H9 (cell line): ENCODE data around the gene ZNHIT3. TPM values are rescaled to one million over a fixed set of nuclear protein-coding genes. Genes with fewer than 3 reads are reported as not detected.

Experiments
- DNase-seq: peaks from one replicate; pipeline ENCODE4 v3.0.0-alpha.2; 2017
- H2AFZ ChIP-seq: one replicate; pipeline ENCODE4 v1.6.1; 2013; ENCODE audit warnings: mild to moderate bottlenecking, low read length, control low read depth, moderate library complexity
- H2AK5ac ChIP-seq: 2 replicates; pipeline ENCODE4 v1.6.1; 2013; ENCODE audit warnings: low read length, control low read depth, mixed read lengths; ENCODE audit not compliant: insufficient read length
- H2BK120ac ChIP-seq: one replicate; pipeline ENCODE4 v1.6.1; 2013; ENCODE audit warnings: low read depth, mild to moderate bottlenecking, low read length, control low read depth, inconsistent platforms; ENCODE audit not compliant: poor library complexity, severe bottlenecking
- H2BK12ac ChIP-seq: 2 replicates; pipeline ENCODE4 v1.6.1; 2013; ENCODE audit warnings: low read length, control low read depth, mixed read lengths, low read depth; ENCODE audit not compliant: insufficient read length
- H2BK15ac ChIP-seq: 2 replicates; pipeline ENCODE4 v1.6.1; 2013; ENCODE audit warnings: low read depth, low read length, control low read depth
- H2BK20ac ChIP-seq: one replicate; pipeline ENCODE4 v1.6.1; 2013; ENCODE audit warnings: low read depth, mild to moderate bottlenecking, low read length, control low read depth, inconsistent platforms; ENCODE audit not compliant: poor library complexity, severe bottlenecking
- H2BK5ac ChIP-seq: 2 replicates; pipeline ENCODE4 v1.6.1; 2013; ENCODE audit warnings: low read length, control low read depth, mixed read lengths; ENCODE audit not compliant: insufficient read length
- H3K14ac ChIP-seq: 2 replicates; pipeline ENCODE4 v1.6.1; 2013; ENCODE audit warnings: low read length, control low read depth; ENCODE audit not compliant: insufficient read depth
- H3K18ac ChIP-seq: 2 replicates; pipeline ENCODE4 v1.6.1; 2013; ENCODE audit warnings: low read depth, mild to moderate bottlenecking, mixed read lengths, low read length, control low read depth; ENCODE audit not compliant: insufficient read length
- H3K23ac ChIP-seq: 2 replicates; pipeline ENCODE4 v1.6.1; 2013; ENCODE audit warnings: low read length, control low read depth, mixed read lengths, low read depth; ENCODE audit not compliant: insufficient read length
- H3K23me2 ChIP-seq: 2 replicates; pipeline ENCODE4 v1.6.1; 2013; ENCODE audit warnings: low read depth, mild to moderate bottlenecking, mixed read lengths, low read length, control low read depth; ENCODE audit not compliant: insufficient read length, poor library complexity, severe bottlenecking
- H3K27ac ChIP-seq: 2 replicates; pipeline ENCODE4 v1.5.1; 2013; ENCODE audit warnings: low read length, control low read depth, mixed read lengths, low read depth; ENCODE audit not compliant: insufficient read length
- H3K27me3 ChIP-seq: 2 replicates; pipeline ENCODE4 v1.6.1; 2013; ENCODE audit warnings: low read length, control low read depth, inconsistent platforms; ENCODE audit not compliant: insufficient read depth
- H3K4ac ChIP-seq: 2 replicates; pipeline ENCODE4 v1.6.1; 2013; ENCODE audit warnings: low read depth, mild to moderate bottlenecking, control low read depth, inconsistent platforms, low read length, moderate library complexity
- H3K4me1 ChIP-seq: 2 replicates; pipeline ENCODE4 v1.6.1; 2013; ENCODE audit warnings: low read length, control low read depth, inconsistent platforms; ENCODE audit not compliant: insufficient read depth
- H3K4me2 ChIP-seq: 2 replicates; pipeline ENCODE4 v1.6.1; 2013; ENCODE audit warnings: low read length, control low read depth, mixed read lengths; ENCODE audit not compliant: insufficient read length, insufficient read depth
- H3K56ac ChIP-seq: 2 replicates; pipeline ENCODE4 v1.6.1; 2013; ENCODE audit warnings: low read depth, mild to moderate bottlenecking, mixed read lengths, low read length, control low read depth; ENCODE audit not compliant: insufficient read length
- H3K79me1 ChIP-seq: 2 replicates; pipeline ENCODE4 v1.6.1; 2013; ENCODE audit warnings: low read depth, mild to moderate bottlenecking, moderate library complexity, low read length, control low read depth, inconsistent platforms; ENCODE audit not compliant: insufficient read depth, poor library complexity, severe bottlenecking
- H3K79me2 ChIP-seq: 2 replicates; pipeline ENCODE4 v1.6.1; 2013; ENCODE audit warnings: low read length, control low read depth, inconsistent platforms; ENCODE audit not compliant: insufficient read depth
- H3K9ac ChIP-seq: 2 replicates; pipeline ENCODE4 v1.6.1; 2013; ENCODE audit warnings: low read length, control low read depth, mixed read lengths; ENCODE audit not compliant: insufficient read length; ENCODE audit errors: extremely low read depth
- H3K9me3 ChIP-seq: one replicate; pipeline ENCODE4 v1.6.1; 2013; ENCODE audit warnings: low read depth, low read length, inconsistent platforms; ENCODE audit not compliant: control insufficient read depth
- H3T11ph ChIP-seq: one replicate; pipeline ENCODE4 v1.6.1; 2013; ENCODE audit warnings: mild to moderate bottlenecking, low read length, control low read depth, inconsistent platforms
- H4K20me1 ChIP-seq: one replicate; pipeline ENCODE4 v1.6.1; 2013; ENCODE audit not compliant: control insufficient read depth, insufficient read length, insufficient read depth
- H4K5ac ChIP-seq: 2 replicates; pipeline ENCODE4 v1.6.1; 2013; ENCODE audit warnings: low read depth, mild to moderate bottlenecking, mixed read lengths, low read length, control low read depth; ENCODE audit not compliant: insufficient read length
- H4K8ac ChIP-seq: replicated peaks from 2 replicates; pipeline ENCODE4 v1.6.1; 2013; ENCODE audit warnings: low read length, control low read depth, mixed read lengths, low read depth; ENCODE audit not compliant: insufficient read length
- H4K91ac ChIP-seq: 2 replicates; pipeline ENCODE4 v1.6.1; 2013; ENCODE audit warnings: low read depth, mild to moderate bottlenecking, moderate library complexity, mixed read lengths, low read length, control low read depth; ENCODE audit not compliant: insufficient read length
- H3K27ac Mint-ChIP-seq, 3 experiments: 2 replicates in 2 of 3; 3 replicates in 1 of 3; pipeline ENCODE4 v1.8.0; 2020 to 2021; ENCODE audit warnings: mixed read lengths in 3 of 3, mild to moderate bottlenecking in 1 of 3, moderate library complexity in 1 of 3
- H3K27me3 Mint-ChIP-seq: 2 replicates; pipeline ENCODE4 v1.8.0; 2021; ENCODE audit warnings: low read depth, mild to moderate bottlenecking, moderate library complexity, mixed read lengths
- H3K36me3 Mint-ChIP-seq, 3 experiments: 2 replicates in 2 of 3; 3 replicates in 1 of 3; pipeline ENCODE4 v1.8.0; 2020 to 2021; ENCODE audit warnings: low read depth in 3 of 3, mixed read lengths in 3 of 3; ENCODE audit not compliant: insufficient read depth in 1 of 3
- H3K4me1 Mint-ChIP-seq, 2 experiments: 2 replicates each; pipeline ENCODE4 v1.8.0; 2020; ENCODE audit warnings: mixed read lengths in 2 of 2
- H3K4me3 Mint-ChIP-seq, 2 experiments: 2 replicates in 1 of 2; 3 replicates in 1 of 2; pipeline ENCODE4 v1.8.0; 2020 to 2021; ENCODE audit warnings: mild to moderate bottlenecking in 2 of 2, mixed read lengths in 2 of 2, moderate library complexity in 1 of 2
- H3K9me3 Mint-ChIP-seq, 2 experiments: 2 replicates in 1 of 2; 3 replicates in 1 of 2; pipeline ENCODE4 v1.8.0; 2020; ENCODE audit warnings: mild to moderate bottlenecking in 2 of 2, mixed read lengths in 2 of 2, moderate library complexity in 1 of 2
- CTCF ChIP-seq: fragments of 200-600 bp; sonication (generic); conservative IDR thresholded peaks from 3 replicates; pipeline ENCODE4 v1.8.0; 2021; ENCODE audit warnings: antibody characterized with exemption, mild to moderate bottlenecking
- WGBS: extraction: QIAGEN DNeasy Blood & Tissue Kit; methylation state at CpG from one replicate; pipeline ENCODE4 v1.1.7; 2013; ENCODE audit warnings: missing lambda C conversion rate, low lambda C conversion rate, mixed read lengths; ENCODE audit not compliant: insufficient read length; ENCODE audit errors: extremely low coverage; 5-methylcytosine and 5-hydroxymethylcytosine counted together
- total RNA-seq: library from RNA; stranded (reverse); gene quantifications from 2 replicates; pipeline ENCODE4 v1.2.1, GENCODE V29; 2021

Gene ZNHIT3
- total RNA-seq, 1 experiment from 2014 or later = 64.7 TPM

DNA sequence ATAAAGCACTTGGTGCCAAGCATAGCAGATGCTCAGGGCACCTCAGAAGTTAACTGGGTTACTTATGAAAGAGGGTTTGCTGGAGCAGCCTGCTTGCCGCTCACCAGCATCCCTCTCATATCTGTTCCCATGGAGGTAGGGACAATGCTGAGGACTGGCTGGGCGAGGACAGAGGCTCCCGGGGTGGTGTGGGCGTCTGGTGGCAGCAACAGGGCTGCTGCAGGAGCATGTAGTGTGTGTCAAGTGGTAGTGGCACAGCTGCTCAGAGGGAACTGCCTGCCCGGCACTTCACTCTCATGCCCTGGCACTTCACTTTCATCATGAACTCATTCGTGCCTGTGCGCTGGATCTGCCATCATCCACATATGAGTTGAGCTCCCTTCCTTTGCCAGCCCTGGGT is 26.9 kb upstream of the ZNHIT3 start:
- Histone ChIP-seq H3K9me3 (no peaks in the 10 kb centered on the region), H2AFZ (no peak overlapping the region), H3K56ac (no peak overlapping the region), H3K27ac (no peak overlapping the region), H3K79me1 (no peaks in the 10 kb centered on the region), H4K20me1 (no peaks in the 10 kb centered on the region), H4K5ac (no peak overlapping the region), H2BK120ac (no peak overlapping the region), H2BK15ac (no peak overlapping the region), H2AK5ac (no peak overlapping the region), H3K18ac (no peak overlapping the region), H3K27me3 (no peaks in the 10 kb centered on the region; the same call in 1 of the 2 replicates), H3K14ac (no peak overlapping the region), H4K8ac (no peak overlapping the region), H3K4me2 (no peak overlapping the region), H3K79me2 (no peaks in the 10 kb centered on the region), H3K23ac (no peak overlapping the region), H2BK12ac (no peak overlapping the region), H2BK5ac (no peak overlapping the region), H3K23me2 (no peaks in the 10 kb centered on the region), H3T11ph (no peak overlapping the region), H3K9ac (no peak overlapping the region), H4K91ac (no peak overlapping the region), H2BK20ac (no peak overlapping the region), H3K4me1 (no peaks in the 10 kb centered on the region), H3K4ac (no peak overlapping the region)
- Mint-ChIP-seq H3K27ac (no peak overlapping the region), H3K4me3 (no peak overlapping the region), H3K27me3 (peaks cover 33% of the 10 kb centered on the region), H3K9me3 (no peaks in the 10 kb centered on the region; a peak in 1 of 5 replicates), H3K4me1 (peaks cover 6 to 8% of the 10 kb centered on the region in 2 experiments; a peak in 3 of 4 replicates), H3K36me3 (no peaks in the 10 kb centered on the region)
- no CpG with 5 or more reads among the region's 7 CpGs for WGBS
- TF ChIP-seq CTCF = no peak
- no peak for DNase-seq
